Stomach (tissue), 9 donors: ENCODE measurements around the gene PTPA. TPM values are rescaled to one million over a fixed set of nuclear protein-coding genes. Genes with fewer than 3 reads are reported as not detected.
"Not testable (repeated sequence)": the region's sequence is repeated elsewhere in the genome, so short reads cannot be mapped to it uniquely, and the experiment has no call there.

Experiments
- DNase-seq, 2 donors: peaks; one replicate each; pipeline versions ENCODE4 v3.0.0 to v3.0.0-alpha.2; 2013 to 2019
- H3K27ac ChIP-seq, 5 donors: fragments of 200-600 bp in 4 of 5; sonication (generic) in 4 of 5; one replicate each; pipeline ENCODE4 v1.5.1; 2013 to 2019; ENCODE audit warnings: mild to moderate bottlenecking in 1 of 5, moderate library complexity in 1 of 5
- H3K27me3 ChIP-seq, 3 donors: fragments of 200-600 bp; sonication (generic); one replicate each; pipeline ENCODE4 v1.5.1; 2017 to 2019; ENCODE audit warnings: mixed run types in 1 of 3
- H3K36me3 ChIP-seq, 4 donors: fragments of 200-600 bp; sonication (generic); 1 replicate in 3 of 4; 2 replicates in 1 of 4; pipeline ENCODE4 v1.5.1; 2016 to 2019
- H3K4me1 ChIP-seq, 4 donors: fragments of 200-600 bp; sonication (generic); one replicate each; pipeline ENCODE4 v1.5.1; 2016 to 2019
- H3K4me3 ChIP-seq, 4 donors: fragments of 200-600 bp; sonication (generic) in 3 of 4; one replicate each; pipeline ENCODE4 v1.5.1; 2016 to 2019; ENCODE audit warnings: mild to moderate bottlenecking in 1 of 4
- H3K9me3 ChIP-seq, 4 donors: fragments of 200-600 bp; sonication (generic); one replicate each; pipeline ENCODE4 v1.5.1; 2016 to 2019
- CTCF ChIP-seq, 7 experiments: fragments of 450-650 bp in 4 of 7; fragments of 200-600 bp in 3 of 7; sonication (generic) in 3 of 7; IDR thresholded peaks; one replicate each; pipeline ENCODE4 v1.5.1; 2016 to 2019; ENCODE audit warnings: antibody characterized with exemption in 7 of 7, control low read depth in 2 of 7, mild to moderate bottlenecking in 1 of 7
- EP300 ChIP-seq: sonication (generic); formaldehyde crosslinking; IDR thresholded peaks from one replicate; pipeline ENCODE4 v1.6.1; 2017; ENCODE audit warnings: antibody characterized with exemption
- POLR2A ChIP-seq, 4 donors: fragments of 450-650 bp; IDR thresholded peaks; one replicate each; pipeline ENCODE4 v1.6.1; 2016; ENCODE audit warnings: antibody characterized with exemption in 4 of 4, control low read depth in 2 of 4, mild to moderate bottlenecking in 1 of 4, moderate library complexity in 1 of 4
- POLR2AphosphoS5 ChIP-seq, 3 donors: sonication (generic); formaldehyde crosslinking; IDR thresholded peaks; one replicate each; pipeline ENCODE4 v1.6.1; 2016; ENCODE audit warnings: antibody characterized with exemption in 3 of 3
- WGBS, 5 donors: extraction: QIAGEN DNeasy Blood & Tissue Kit in 3 of 5; methylation state at CpG; one replicate each; pipeline versions ENCODE4 v1.1.5 to v1.1.7; 2013 to 2018; 5-methylcytosine and 5-hydroxymethylcytosine counted together
- intact Hi-C: fragments of 100-400 bp; cut with DNase I; formaldehyde crosslinking; loops from one replicate; pipeline ENCODE4 v1.15.1; 2023; ENCODE audit warnings: low total_unique reads
- polyA plus RNA-seq, 3 donors: library from polyadenylated mRNA; stranded (reverse); fragments of 200-250 nt; gene quantifications; one replicate each; pipeline ENCODE4 v1.2.3, GENCODE V29; 2013
- total RNA-seq, 5 donors: library from RNA; depleted of rRNA; stranded (reverse); fragments of >200 nt; gene quantifications; one replicate each; pipeline versions ENCODE4 v1.1.0 to v1.2.3, GENCODE V29; 2014 to 2016
- donor health status: healthy with polysubstance abuse.
- donor health status: Bipolar disorder and iron deficiency.
- donor health status: healthy.

PTPA gene
- total and polyA plus RNA-seq, 8 donors: 12.3 to 118 (median 73.6) TPM

GRCh38 chr9:129121483-129121882, 10.3 kb downstream of the PTPA start:
- H3K36me3 ChIP-seq: peaks cover 32 to 62% (median 57%) of the 10 kb centered on the region in 4 donors
- TF ChIP-seq CTCF (IDR thresholded peaks at IDR 0.05) (no peak), POLR2A (IDR thresholded peaks at IDR 0.05) (no peak), EP300 (no peak), POLR2AphosphoS5 (IDR thresholded peaks at IDR 0.05) (no peak)
- 43 to 65% (median 51%) methylated on average over 3 of the region's 3 CpGs for WGBS, 5 donors
- H3K9me3 ChIP-seq: no peaks in the 10 kb centered on the region
- peak overlapping the region in 1 of 5 donors; percentile 4 for H3K27ac ChIP-seq
- peaks cover 0 to 14% (median 8%) of the 10 kb centered on the region in 4 donors for H3K4me1 ChIP-seq
- DNase-seq: no peak
- no peak overlapping the region for H3K4me3 ChIP-seq
- no peaks in the 10 kb centered on the region for H3K27me3 ChIP-seq
- intact Hi-C loops: no loop called here

- no peaks in the 10 kb centered on the region for H3K27me3 ChIP-seq
- no peak overlapping the region for H3K4me3 ChIP-seq
- DNase-seq: no peak
- H3K36me3 ChIP-seq: peaks cover 32 to 68% (median 64%) of the 10 kb centered on the region in 4 donors
- intact Hi-C loops: no loop called here
- H3K9me3 ChIP-seq: no peaks in the 10 kb centered on the region
- peaks cover 0 to 19% (median 11%) of the 10 kb centered on the region in 4 donors for H3K4me1 ChIP-seq
- H3K27ac ChIP-seq: no peak overlapping the region
- TF ChIP-seq EP300 (no peak), POLR2AphosphoS5 (IDR thresholded peaks at IDR 0.05) (no peak), CTCF (IDR thresholded peaks at IDR 0.05) (no peak), POLR2A (IDR thresholded peaks at IDR 0.05) (no peak)
- WGBS, 5 donors: 95 to 100% (median 96%) methylated on average over 1 of the region's 1 CpG; no CpG with 5 or more reads in 1 of the 5 donors
Observed at GRCh38 chr9:129122133-129122532, 10.9 kb downstream of the PTPA start.

GRCh38 chr9:129122976-129123375, 11.8 kb downstream of the PTPA start:
- H3K4me1 ChIP-seq: peaks cover 0 to 17% (median 10%) of the 10 kb centered on the region in 4 donors
- DNase-seq, H3K9me3 ChIP-seq, H3K27me3 ChIP-seq, H3K27ac ChIP-seq, H3K4me3 ChIP-seq, intact Hi-C loops: not testable (repeated sequence)
- H3K36me3 ChIP-seq: peaks cover 32 to 77% (median 72%) of the 10 kb centered on the region in 4 donors
- WGBS, 5 donors: 89 to 95% (median 90%) methylated on average over 15 of the region's 15 CpGs

GRCh38 chr9:129124506-129125069, 13.4 kb downstream of the PTPA start:
- no peak overlapping the region for H3K4me3 ChIP-seq
- no peaks in the 10 kb centered on the region for H3K27me3 ChIP-seq
- 25 to 54% (median 43%) methylated on average over 3 of the region's 3 CpGs for WGBS, 5 donors
- H3K36me3 ChIP-seq: peaks cover 32 to 93% (median 85%) of the 10 kb centered on the region in 4 donors
- intact Hi-C loops: no loop called here
- TF ChIP-seq CTCF (IDR thresholded peaks at IDR 0.05): no peak
- no peak for TF ChIP-seq POLR2A (IDR thresholded peaks at IDR 0.05)
- no peak for TF ChIP-seq POLR2AphosphoS5 (IDR thresholded peaks at IDR 0.05)
- TF ChIP-seq EP300: no peak
- no peaks in the 10 kb centered on the region for H3K9me3 ChIP-seq
- no peak for DNase-seq
- peaks cover 0 to 12% (median 7%) of the 10 kb centered on the region in 4 donors for H3K4me1 ChIP-seq
- no peak overlapping the region for H3K27ac ChIP-seq

- Histone ChIP-seq H3K4me3 (no peak overlapping the region), H3K36me3 (peaks cover 27 to 100% (median 91%) of the 10 kb centered on the region in 4 donors), H3K4me1 (peaks cover 0 to 12% (median 7%) of the 10 kb centered on the region in 4 donors), H3K27me3 (no peaks in the 10 kb centered on the region), H3K9me3 (no peaks in the 10 kb centered on the region), H3K27ac (no peak overlapping the region)
- intact Hi-C loops: no loop called here
- no peak for DNase-seq
- 87 to 96% (median 90%) methylated on average over 8 of the region's 8 CpGs for WGBS, 5 donors
- no peak for TF ChIP-seq EP300
- no peak for TF ChIP-seq CTCF (IDR thresholded peaks at IDR 0.05)
- TF ChIP-seq POLR2AphosphoS5 (IDR thresholded peaks at IDR 0.05): no peak
Observed at GRCh38 chr9:129125478-129125877, 14.3 kb downstream of the PTPA start.
